ENCODE results near the gene DNAJC9. TPM values are rescaled to one million over a fixed set of nuclear protein-coding genes. Genes with fewer than 3 reads are reported as not detected.

DNAJC9 gene
- total and polyA plus RNA-seq, 9 donors, result 13.3 to 24.3 (median 16.4) TPM

DNA sequence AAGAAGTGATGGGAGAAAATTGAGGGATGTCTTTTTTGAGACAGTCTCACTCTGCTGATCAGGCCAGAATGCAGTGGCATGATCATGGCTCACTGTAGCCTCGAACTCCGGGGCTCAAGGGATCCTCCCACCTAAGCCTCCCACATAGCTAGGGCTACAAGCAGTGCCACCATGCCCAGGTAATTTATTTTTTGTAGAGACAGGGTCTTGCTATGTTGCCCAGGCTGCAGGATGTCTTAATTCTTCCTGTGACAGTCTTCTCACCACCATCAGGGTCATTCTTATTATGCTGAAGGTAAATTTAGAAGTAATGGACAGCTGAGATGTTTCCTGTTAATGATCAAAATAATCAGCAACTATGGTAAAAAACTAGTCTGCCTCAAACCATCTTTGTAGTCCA is 7.1 kb downstream of the DNAJC9 start:
- no peaks in the 10 kb centered on the region for H3K4me1 ChIP-seq (ENCODE audit: insufficient read depth)
- no peaks in the 10 kb centered on the region for H3K36me3 ChIP-seq
- no peak for DNase-seq
- intact Hi-C loops (cut with DNase I), result no loop called here
- WGBS, 3 donors, result 69 to 73% (median 72%) methylated on average over 2 of the region's 2 CpGs
- TF ChIP-seq CTCF (IDR thresholded peaks at IDR 0.05), result no peak
- no peaks in the 10 kb centered on the region for H3K9me3 ChIP-seq
- no peak overlapping the region for H3K4me3 ChIP-seq
- H3K27ac ChIP-seq, result no peak overlapping the region
- no peaks in the 10 kb centered on the region for H3K27me3 ChIP-seq

- Histone ChIP-seq H3K27ac (no peak overlapping the region), H3K9me3 (no peaks in the 10 kb centered on the region), H3K27me3 (no peaks in the 10 kb centered on the region), H3K4me1 (ENCODE audit: insufficient read depth) (no peaks in the 10 kb centered on the region), H3K4me3 (no peak overlapping the region), H3K36me3 (no peaks in the 10 kb centered on the region)
- no peak for DNase-seq
- 85 to 92% (median 89%) methylated on average over 5 of the region's 5 CpGs for WGBS, 3 donors
- intact Hi-C loops (cut with DNase I), result no loop called here
- TF ChIP-seq EP300 (IDR thresholded peaks at IDR 0.05) (no peak), POLR2A (IDR thresholded peaks at IDR 0.05) (no peak), CTCF (IDR thresholded peaks at IDR 0.05) (no peak)
These were observed 8.0 kb downstream of the DNAJC9 start for GRCh38 chr10:73238990-73239566.

DNA sequence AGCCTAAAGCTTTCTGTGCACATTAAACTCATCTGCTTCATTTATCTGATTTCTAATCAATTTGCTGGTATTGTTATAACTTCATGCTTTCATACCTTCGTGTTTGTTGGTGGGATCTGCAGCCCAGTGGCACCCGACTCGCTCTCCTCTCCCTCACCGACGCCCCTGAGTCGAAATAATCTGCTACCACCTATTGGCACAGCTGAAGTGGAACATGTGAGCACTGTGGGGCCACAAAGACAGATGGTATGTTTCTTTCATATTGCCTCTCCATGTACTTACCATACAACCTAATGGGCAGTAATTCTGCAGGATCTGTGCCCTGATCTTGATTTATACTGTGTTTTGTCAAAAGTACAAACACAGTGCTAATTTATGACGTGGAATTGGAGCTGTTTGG is 12.4 kb downstream of the DNAJC9 start:
- Histone ChIP-seq H3K27me3 (no peaks in the 10 kb centered on the region), H3K36me3 (no peaks in the 10 kb centered on the region), H3K4me3 (no peak overlapping the region), H3K27ac (no peak overlapping the region), H3K4me1 (ENCODE audit: insufficient read depth) (no peaks in the 10 kb centered on the region), H3K9me3 (no peaks in the 10 kb centered on the region)
- no peak for DNase-seq
- TF ChIP-seq POLR2A (IDR thresholded peaks at IDR 0.05), result no peak
- no peak for TF ChIP-seq EP300 (IDR thresholded peaks at IDR 0.05)
- TF ChIP-seq CTCF (IDR thresholded peaks at IDR 0.05), result no peak
- intact Hi-C loops (cut with DNase I), result no loop called here
- 76 to 83% (median 80%) methylated on average over 7 of the region's 7 CpGs for WGBS, 3 donors

- 46 to 77% (median 48%) methylated on average over 2 of the region's 2 CpGs for WGBS, 3 donors
- H3K27me3 ChIP-seq, result no peaks in the 10 kb centered on the region
- no peaks in the 10 kb centered on the region for H3K9me3 ChIP-seq
- no peak overlapping the region for H3K4me3 ChIP-seq
- intact Hi-C loops (cut with DNase I), result no loop called here
- H3K4me1 ChIP-seq (ENCODE audit: insufficient read depth), result no peaks in the 10 kb centered on the region
- no peaks in the 10 kb centered on the region for H3K36me3 ChIP-seq
- no peak for DNase-seq
- no peak overlapping the region for H3K27ac ChIP-seq
- TF ChIP-seq EP300 (IDR thresholded peaks at IDR 0.05), result no peak
- TF ChIP-seq CTCF (IDR thresholded peaks at IDR 0.05), result no peak
- TF ChIP-seq POLR2A (IDR thresholded peaks at IDR 0.05), result no peak
These were observed 13.2 kb downstream of the DNAJC9 start for GRCh38 chr10:73233883-73234282.

Data from ovary (tissue), 9 donors.